ENCODE results near the gene DCDC2B.

- TF ChIP-seq CTCF (IDR thresholded peaks at IDR 0.05) (no peak), POLR2A (IDR thresholded peaks at IDR 0.05) (no peak)
These were observed 11.8 kb upstream of the DCDC2B start for GRCh38 chr1:32197074-32197473.

Data from right lobe of liver (tissue), 4 donors.